Mononuclear cell (primary cell): ENCODE measurements around the gene THAP8. TPM values are rescaled to one million over a fixed set of nuclear protein-coding genes. Genes with fewer than 3 reads are reported as not detected.
"Not testable (repeated sequence)": the region's sequence is repeated elsewhere in the genome, so short reads cannot be mapped to it uniquely, and the experiment has no call there.

ENCODE experiments used
- H3K27me3 ChIP-seq: 2 replicates; pipeline ENCODE4 v1.6.0; 2011; ENCODE audit warnings: low read length, control low read depth; ENCODE audit not compliant: insufficient read depth
- H3K4me1 ChIP-seq: 2 replicates; pipeline ENCODE4 v1.5.1; 2011; ENCODE audit warnings: mild to moderate bottlenecking, low read length, control low read depth; ENCODE audit not compliant: insufficient read depth
- H3K4me3 ChIP-seq: 2 replicates; pipeline ENCODE4 v1.5.1; 2011; ENCODE audit warnings: mild to moderate bottlenecking, low read length, moderate library complexity
- H3K9me3 ChIP-seq: 2 replicates; pipeline ENCODE4 v1.5.1; 2011; ENCODE audit warnings: low read depth, mild to moderate bottlenecking, control low read depth, low read length
- total RNA-seq: library from RNA; depleted of rRNA; stranded (reverse); fragments of >200 nt; gene quantifications from one replicate; pipeline ENCODE4 v1.2.3, GENCODE V29; 2012

The THAP8 gene
- total RNA-seq, 1 donor: 0.42 TPM

GRCh38 chr19:36081894-36082293 lies 27.8 kb upstream of the THAP8 start:
- Histone ChIP-seq H3K9me3 (no peaks in the 10 kb centered on the region), H3K4me3 (no peak overlapping the region), H3K4me1 (no peaks in the 10 kb centered on the region), H3K27me3 (no peaks in the 10 kb centered on the region)

- no peaks in the 10 kb centered on the region for H3K27me3 ChIP-seq
- no peak overlapping the region for H3K4me3 ChIP-seq
- no peaks in the 10 kb centered on the region for H3K4me1 ChIP-seq
- H3K9me3 ChIP-seq: no peaks in the 10 kb centered on the region
These were observed 27.3 kb upstream of the THAP8 start for GRCh38 chr19:36081385-36081784.

GRCh38 chr19:36079389-36079945 lies 25.4 kb upstream of the THAP8 start:
- no peaks in the 10 kb centered on the region for H3K4me1 ChIP-seq
- no peaks in the 10 kb centered on the region for H3K9me3 ChIP-seq
- no peaks in the 10 kb centered on the region for H3K27me3 ChIP-seq
- no peak overlapping the region for H3K4me3 ChIP-seq

DNA sequence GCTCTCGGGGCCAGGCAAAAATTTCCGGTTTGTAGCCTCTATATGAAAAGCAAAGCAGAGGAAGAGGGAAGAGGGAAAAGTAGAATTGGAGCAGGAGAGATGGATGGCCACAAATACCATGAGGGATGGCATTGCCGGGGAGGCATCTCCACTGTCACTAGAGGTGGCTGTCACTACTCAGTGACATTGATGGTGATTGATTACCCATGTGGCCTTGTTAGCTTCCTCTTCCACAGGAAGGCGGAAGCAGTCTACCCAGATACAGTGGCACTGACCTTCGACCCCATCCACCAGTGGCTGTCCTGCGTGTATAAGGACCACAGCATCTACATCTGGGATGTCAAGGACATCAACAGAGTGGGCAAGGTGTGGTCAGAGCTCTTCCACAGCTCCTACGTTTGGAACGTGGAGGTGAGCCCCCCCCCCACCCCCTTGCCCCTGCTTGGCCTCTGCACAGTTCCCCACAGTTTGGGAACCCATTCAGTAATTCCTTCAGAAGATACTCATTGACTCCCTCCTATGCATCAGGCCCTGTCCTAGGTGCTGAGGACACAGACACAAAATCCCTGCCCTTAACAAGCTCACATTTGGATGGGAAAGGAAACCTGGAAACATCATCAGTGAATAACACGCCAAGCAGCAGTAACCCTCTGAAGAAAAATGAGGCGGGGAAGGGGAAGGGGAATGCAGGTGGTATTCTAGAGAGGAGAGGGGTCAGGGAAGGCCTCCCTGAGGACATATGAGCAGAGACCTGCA lies 19.2 kb upstream of the THAP8 start:
- Histone ChIP-seq H3K4me3 (no peak overlapping the region), H3K4me1 (no peaks in the 10 kb centered on the region), H3K27me3 (no peaks in the 10 kb centered on the region), H3K9me3 (no peaks in the 10 kb centered on the region)

- no peak overlapping the region for H3K4me3 ChIP-seq
- H3K27me3 ChIP-seq: no peaks in the 10 kb centered on the region
- no peaks in the 10 kb centered on the region for H3K4me1 ChIP-seq
- H3K9me3 ChIP-seq: no peaks in the 10 kb centered on the region
These were observed 18.0 kb upstream of the THAP8 start for GRCh38 chr19:36072081-36072480.

GRCh38 chr19:36068810-36069499 lies 14.9 kb upstream of the THAP8 start:
- H3K27me3 ChIP-seq, H3K4me3 ChIP-seq, H3K9me3 ChIP-seq, H3K4me1 ChIP-seq: not testable (repeated sequence)

DNA sequence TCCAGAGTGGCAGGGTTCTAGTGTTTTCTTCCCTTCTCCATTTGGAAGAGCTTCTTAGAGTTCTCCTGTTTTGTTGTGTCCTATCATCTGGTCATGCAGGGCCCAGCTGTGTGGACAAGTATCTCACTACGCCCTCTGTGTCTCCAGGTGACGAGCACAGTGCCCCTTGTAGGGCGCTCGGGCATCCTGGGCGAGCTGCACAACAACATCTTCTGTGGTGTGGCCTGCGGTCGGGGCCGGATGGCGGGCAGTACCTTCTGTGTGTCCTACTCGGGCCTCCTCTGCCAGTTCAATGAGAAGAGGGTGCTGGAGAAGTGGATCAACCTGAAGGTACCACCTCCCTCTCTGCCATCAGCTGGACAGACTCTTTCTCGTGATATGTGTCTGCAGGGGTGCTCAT lies 13.6 kb upstream of the THAP8 start:
- H3K9me3 ChIP-seq: no peaks in the 10 kb centered on the region
- H3K4me1 ChIP-seq: no peaks in the 10 kb centered on the region

DNA sequence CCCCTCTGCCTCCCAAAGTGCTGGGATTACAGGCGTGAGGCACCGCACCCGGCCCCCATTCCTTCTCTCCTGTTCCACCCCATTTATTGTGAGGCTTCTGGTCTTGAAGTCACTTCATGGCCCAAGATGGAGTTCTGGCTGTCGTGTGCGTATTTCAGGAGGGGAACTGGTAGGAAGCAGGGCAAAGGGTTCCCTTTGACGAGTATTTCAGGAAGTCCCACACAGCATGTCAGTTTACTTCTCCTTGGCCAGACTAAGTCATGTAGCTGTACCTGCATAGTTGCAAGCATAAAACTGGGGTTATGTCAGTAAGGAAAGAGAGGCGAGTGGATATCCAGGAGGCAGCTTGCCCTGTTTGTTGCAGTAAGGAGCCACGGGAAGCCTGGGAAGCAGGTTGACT lies 10.7 kb upstream of the THAP8 start:
- H3K4me1 ChIP-seq: no peaks in the 10 kb centered on the region
- no peaks in the 10 kb centered on the region for H3K27me3 ChIP-seq
- H3K4me3 ChIP-seq: no peak overlapping the region
- no peaks in the 10 kb centered on the region for H3K9me3 ChIP-seq

More for the DNA sequence above, 13.6 kb upstream of the THAP8 start:
- Histone ChIP-seq H3K27me3 (no peaks in the 10 kb centered on the region), H3K4me3 (no peak overlapping the region)

GRCh38 chr19:36061367-36061766 lies 7.3 kb upstream of the THAP8 start:
- peaks cover under 1% of the 10 kb centered on the region for H3K4me1 ChIP-seq
- no peaks in the 10 kb centered on the region for H3K27me3 ChIP-seq
- no peak overlapping the region for H3K4me3 ChIP-seq
- no peaks in the 10 kb centered on the region for H3K9me3 ChIP-seq

DNA sequence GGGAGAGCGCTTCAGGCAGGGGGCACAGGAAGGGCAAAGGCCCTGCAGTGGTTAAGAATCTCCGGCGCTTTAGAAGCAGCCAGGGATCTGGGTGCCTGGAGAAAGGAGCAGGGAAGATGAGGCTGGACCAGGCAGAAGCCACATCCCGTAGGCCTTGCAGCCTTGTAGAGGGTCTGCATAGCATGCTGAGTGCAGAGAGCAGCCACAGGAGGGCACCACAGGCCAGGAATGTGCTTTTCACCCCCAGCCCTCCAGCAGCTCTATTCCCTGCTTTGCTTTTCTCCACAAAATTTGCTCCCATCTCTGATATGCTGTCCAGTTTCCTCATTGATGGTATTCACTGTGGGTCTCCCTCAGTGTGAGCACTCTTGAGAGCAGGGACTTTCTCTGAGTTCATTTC lies 6.3 kb upstream of the THAP8 start:
- Histone ChIP-seq H3K9me3 (no peaks in the 10 kb centered on the region), H3K4me3 (no peak overlapping the region), H3K27me3 (no peaks in the 10 kb centered on the region), H3K4me1 (peaks cover 10% of the 10 kb centered on the region)

- peaks cover 16% of the 10 kb centered on the region for H3K4me1 ChIP-seq
- no peaks in the 10 kb centered on the region for H3K9me3 ChIP-seq
- no peak overlapping the region for H3K4me3 ChIP-seq
- H3K27me3 ChIP-seq: no peaks in the 10 kb centered on the region
These were observed 5.3 kb upstream of the THAP8 start for GRCh38 chr19:36059180-36059910.

DNA sequence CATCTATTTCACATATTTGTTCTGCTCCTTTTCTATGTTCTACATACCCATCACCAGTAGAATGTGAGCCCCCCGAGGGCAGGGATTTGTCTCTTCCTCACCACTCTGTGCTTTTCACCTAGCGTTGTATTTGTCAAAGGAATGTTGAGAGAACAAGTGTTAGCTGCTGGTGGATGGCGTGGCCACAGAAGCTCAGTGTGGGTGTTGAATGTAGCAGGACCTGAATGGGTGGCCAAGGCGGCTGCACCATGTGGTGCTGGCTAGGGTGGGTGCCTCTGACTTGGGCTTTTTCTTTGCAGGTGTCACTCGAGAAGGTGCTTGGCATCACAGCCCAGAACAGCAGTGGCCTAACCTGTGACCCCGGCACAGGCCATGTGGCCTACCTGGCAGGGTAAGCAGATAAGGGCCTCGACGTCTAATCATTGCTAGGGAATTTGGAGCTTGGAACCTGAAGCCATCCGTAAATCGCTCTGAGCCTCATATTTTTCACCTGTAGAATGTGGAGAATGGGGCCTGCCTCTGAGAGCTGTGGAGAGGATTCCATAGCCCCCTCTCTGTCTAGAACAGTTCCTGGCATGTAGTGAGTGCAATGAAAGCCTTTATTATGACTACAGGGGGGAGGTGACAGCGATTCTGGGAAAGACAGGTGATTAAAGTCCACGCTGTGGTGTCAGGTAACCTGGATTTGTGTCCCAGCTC lies 4.5 kb upstream of the THAP8 start:
- no peak overlapping the region for H3K4me3 ChIP-seq
- no peaks in the 10 kb centered on the region for H3K9me3 ChIP-seq
- H3K4me1 ChIP-seq: peaks cover 17% of the 10 kb centered on the region
- H3K27me3 ChIP-seq: no peaks in the 10 kb centered on the region

GRCh38 chr19:36054733-36055686 lies 925 bp upstream of the THAP8 start, which contains the start of gene WDR62:
WDR62 (plus strand) TSS chr19:36054897; CDS start chr19:36054972, 75 bp downstream.
- no peaks in the 10 kb centered on the region for H3K9me3 ChIP-seq
- H3K4me3 ChIP-seq: peak within 1 kb of the TSS; percentile 72
- peaks cover 27% of the 10 kb centered on the region for H3K4me1 ChIP-seq
- H3K27me3 ChIP-seq: no peaks in the 10 kb centered on the region

DNA sequence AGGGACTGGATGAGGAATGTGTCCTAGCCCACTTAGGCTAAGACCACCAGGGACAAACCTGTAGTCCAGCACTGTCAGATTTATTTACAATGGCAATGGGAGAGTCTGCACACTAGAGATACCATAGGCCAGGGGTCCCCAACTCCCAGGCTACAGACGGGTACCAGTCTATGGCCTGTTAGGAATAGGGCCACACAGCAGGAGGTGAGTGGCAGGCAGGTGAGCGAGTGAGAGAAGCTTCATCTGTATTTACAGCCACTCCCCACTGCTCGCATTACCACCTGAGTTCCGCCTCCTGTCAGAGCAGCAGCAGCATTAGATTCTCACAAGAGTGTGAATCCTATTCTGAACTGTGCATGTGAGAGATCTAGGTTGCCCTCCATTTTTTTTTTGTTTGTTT lies 2.4 kb downstream of the THAP8 start:
- no peaks in the 10 kb centered on the region for H3K27me3 ChIP-seq
- H3K9me3 ChIP-seq: no peaks in the 10 kb centered on the region
- peaks cover 27% of the 10 kb centered on the region for H3K4me1 ChIP-seq

More for the DNA sequence above, 2.4 kb downstream of the THAP8 start:
- H3K4me3 ChIP-seq: no peak overlapping the region
